Upper lobe of left lung (tissue), 6 donors: ENCODE results near the gene HNRNPC. TPM values are rescaled to one million over a fixed set of nuclear protein-coding genes. Genes with fewer than 3 reads are reported as not detected.
"Not testable (repeated sequence)": the region's sequence is repeated elsewhere in the genome, so short reads cannot be mapped to it uniquely, and the experiment has no call there.

Experiments
- ATAC-seq, 2 donors: fragments of 200-7000 bp; cut with Tn5 transposase; one replicate each; pipeline ENCODE4 v1.9.1; 2022; ENCODE audit warnings: mild to moderate bottlenecking in 2 of 2, moderate library complexity in 2 of 2; ENCODE audit not compliant: low FRiP score in 2 of 2
- DNase-seq, 2 donors: peaks; one replicate each; pipeline ENCODE4 v3.0.0-alpha.2; 2019 to 2020
- H3K27ac ChIP-seq, 4 donors: fragments of 200-600 bp; sonication (generic); one replicate each; pipeline ENCODE4 v1.5.1; 2016 to 2019
- H3K27me3 ChIP-seq, 4 donors: fragments of 200-600 bp; sonication (generic); one replicate each; pipeline ENCODE4 v1.5.1; 2017 to 2019
- H3K36me3 ChIP-seq, 4 donors: fragments of 200-600 bp; sonication (generic); one replicate each; pipeline ENCODE4 v1.5.1; 2016 to 2019
- H3K4me1 ChIP-seq, 4 donors: fragments of 200-600 bp; sonication (generic); one replicate each; pipeline ENCODE4 v1.5.1; 2018 to 2019
- H3K4me3 ChIP-seq, 4 donors: fragments of 200-600 bp; sonication (generic); one replicate each; pipeline ENCODE4 v1.5.1; 2017 to 2019; ENCODE audit warnings: mild to moderate bottlenecking in 2 of 4, moderate library complexity in 1 of 4
- H3K9me3 ChIP-seq, 4 donors: fragments of 200-600 bp; sonication (generic); one replicate each; pipeline ENCODE4 v1.5.1; 2018 to 2019
- CTCF ChIP-seq, 6 experiments: fragments of 450-650 bp in 4 of 6; fragments of 200-600 bp in 2 of 6; sonication (generic) in 2 of 6; IDR thresholded peaks; one replicate each; pipeline ENCODE4 v1.5.1; 2016 to 2019; ENCODE audit warnings: antibody characterized with exemption in 6 of 6
- EP300 ChIP-seq, 4 donors: sonication (generic); formaldehyde crosslinking; IDR thresholded peaks; one replicate each; pipeline ENCODE4 v1.5.1; 2017; ENCODE audit warnings: antibody characterized with exemption in 4 of 4, control low read depth in 2 of 4
- POLR2A ChIP-seq, 4 donors: fragments of 450-650 bp; IDR thresholded peaks; one replicate each; pipeline ENCODE4 v1.5.1; 2016 to 2017; ENCODE audit warnings: antibody characterized with exemption in 4 of 4, mild to moderate bottlenecking in 2 of 4
- POLR2AphosphoS5 ChIP-seq, 2 donors: sonication (generic); formaldehyde crosslinking; IDR thresholded peaks; one replicate each; pipeline ENCODE4 v1.5.1; 2017; ENCODE audit warnings: antibody characterized with exemption in 2 of 2
- WGBS, 2 donors: methylation state at CpG; one replicate each; pipeline ENCODE4 v1.1.5; 2017 to 2018; 5-methylcytosine and 5-hydroxymethylcytosine counted together
- total RNA-seq, 6 donors: library from RNA; depleted of rRNA in 4 of 6; stranded (reverse); fragments of >200 nt in 4 of 6; gene quantifications; one replicate each; pipeline versions ENCODE4 v1.1.0 to v1.2.1, GENCODE V29; 2016 to 2021
- donor health status: DM: no; HTN: no; CAD: no; lungs with moderate emphysema.
- donor health status: DM: no; HTN: yes; CAD: no; lungs with severe emphysema.

HNRNPC gene
- total RNA-seq, 6 donors from 2014 or later: 119 to 390 (median 293) TPM

DNA sequence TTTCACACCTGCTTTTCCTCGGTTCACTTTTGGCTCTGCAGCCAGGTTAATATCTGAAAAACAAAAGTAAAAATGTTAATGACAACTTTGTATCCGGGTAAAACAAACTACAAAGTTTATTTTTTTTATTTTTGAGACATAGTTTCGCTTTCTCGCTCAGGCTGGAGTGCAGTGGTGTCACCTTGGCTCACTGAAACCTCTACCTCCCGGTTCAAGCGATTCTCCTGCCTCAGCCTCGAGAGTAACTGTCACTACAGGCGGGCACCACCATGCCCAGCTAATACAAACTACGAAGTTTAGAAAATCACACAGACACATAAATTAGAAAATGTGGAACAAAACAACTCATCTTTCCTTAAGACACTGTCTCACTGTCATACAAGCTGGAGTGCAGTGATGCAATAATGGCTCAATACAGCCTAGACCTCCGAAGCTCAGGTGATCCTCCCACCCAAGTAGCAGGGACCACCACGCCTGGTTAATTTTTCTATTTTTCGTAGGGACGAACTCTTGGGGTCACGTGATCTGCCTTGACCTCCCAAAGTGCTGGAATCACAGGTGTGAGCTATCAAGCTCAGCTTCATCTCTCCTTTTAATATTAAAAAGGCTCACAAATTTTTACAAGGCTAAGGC, 38.1 kb downstream of the HNRNPC start:
- no peak overlapping the region for H3K4me3 ChIP-seq
- TF ChIP-seq CTCF (IDR thresholded peaks at IDR 0.05) (no peak), POLR2AphosphoS5 (IDR thresholded peaks at IDR 0.05) (no peak), POLR2A (IDR thresholded peaks at IDR 0.05) (no peak), EP300 (IDR thresholded peaks at IDR 0.05) (no peak)
- no peaks in the 10 kb centered on the region for H3K27me3 ChIP-seq
- WGBS, 2 donors: 71 to 76% methylated on average over 14 of the region's 14 CpGs
- no peak for ATAC-seq
- H3K27ac ChIP-seq: no peak overlapping the region
- H3K4me1 ChIP-seq: peaks cover 36 to 49% (median 41%) of the 10 kb centered on the region in 4 donors
- H3K9me3 ChIP-seq: no peaks in the 10 kb centered on the region
- peaks cover 30 to 83% (median 60%) of the 10 kb centered on the region in 4 donors for H3K36me3 ChIP-seq
- no peak for DNase-seq

DNA sequence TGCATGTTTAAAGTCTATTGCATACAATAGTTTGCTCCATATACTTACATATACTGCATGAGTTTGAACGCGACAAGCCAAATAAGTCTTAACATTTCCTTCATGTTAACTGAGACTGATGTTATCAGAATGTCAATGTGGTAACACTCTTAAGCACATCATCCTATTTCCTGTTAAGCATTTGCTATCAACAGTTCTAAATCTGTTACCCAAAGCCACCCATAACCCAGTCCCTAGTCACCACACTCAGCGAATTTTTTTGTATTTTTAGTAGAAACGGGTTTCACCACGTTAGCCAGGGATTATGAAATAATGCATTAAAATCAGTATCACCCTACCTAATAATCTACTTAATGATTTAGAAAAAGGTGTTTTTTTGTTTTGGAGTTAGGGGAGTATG, 39.4 kb downstream of the HNRNPC start:
- TF ChIP-seq POLR2AphosphoS5 (IDR thresholded peaks at IDR 0.05): no peak
- TF ChIP-seq EP300 (IDR thresholded peaks at IDR 0.05): no peak
- Histone ChIP-seq H3K27me3 (no peaks in the 10 kb centered on the region), H3K36me3 (peaks cover 30 to 92% (median 72%) of the 10 kb centered on the region in 4 donors), H3K9me3 (no peaks in the 10 kb centered on the region), H3K4me3 (no peak overlapping the region), H3K27ac (peak overlapping the region in 1 of 4 donors; percentile 11), H3K4me1 (peaks cover 32 to 43% (median 32%) of the 10 kb centered on the region in 4 donors)
- WGBS, 2 donors: 37 to 40% methylated on average over 5 of the region's 5 CpGs
- peak in 1 of 2 donors; percentile 37 for ATAC-seq
- DNase-seq: no peak

- no peaks in the 10 kb centered on the region for H3K9me3 ChIP-seq
- peaks cover 22 to 95% (median 71%) of the 10 kb centered on the region in 4 donors for H3K36me3 ChIP-seq
- DNase-seq (no peak), ATAC-seq (no peak)
- H3K27ac ChIP-seq: no peak overlapping the region
- H3K27me3 ChIP-seq: no peaks in the 10 kb centered on the region
- peaks cover 17 to 42% (median 20%) of the 10 kb centered on the region in 4 donors for H3K4me1 ChIP-seq
- no peak overlapping the region for H3K4me3 ChIP-seq
- 89 to 90% methylated on average over 1 of the region's 1 CpG for WGBS, 2 donors
- TF ChIP-seq CTCF (IDR thresholded peaks at IDR 0.05) (no peak), POLR2AphosphoS5 (IDR thresholded peaks at IDR 0.05) (no peak), EP300 (IDR thresholded peaks at IDR 0.05) (no peak), POLR2A (IDR thresholded peaks at IDR 0.05) (no peak)
These were observed 41.3 kb downstream of the HNRNPC start for GRCh38 chr14:21227981-21228380.

DNA sequence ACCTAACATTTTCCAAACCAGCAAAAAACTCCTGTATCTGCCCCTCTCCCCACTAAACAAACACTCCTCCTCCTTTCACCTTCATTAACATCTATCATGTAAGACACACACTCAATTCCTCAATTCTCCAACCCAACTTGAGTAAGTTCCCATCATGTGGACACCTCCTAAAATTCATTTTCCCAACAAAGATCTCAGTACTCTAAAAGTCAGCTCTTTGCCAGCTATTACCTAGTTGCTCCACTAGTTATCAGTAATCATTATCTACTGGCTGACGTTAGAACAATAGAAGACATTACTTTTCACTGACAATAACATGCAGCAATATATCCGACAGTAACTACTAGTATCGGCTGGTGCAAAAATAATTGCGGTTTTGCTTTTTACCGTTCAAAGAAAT, 42.1 kb downstream of the HNRNPC start:
- Histone ChIP-seq H3K4me3 (no peak overlapping the region), H3K36me3 (peaks cover 28 to 95% (median 71%) of the 10 kb centered on the region in 4 donors), H3K27ac (no peak overlapping the region), H3K4me1 (peaks cover 11 to 33% (median 17%) of the 10 kb centered on the region in 4 donors), H3K27me3 (no peaks in the 10 kb centered on the region), H3K9me3 (no peaks in the 10 kb centered on the region)
- TF ChIP-seq EP300 (IDR thresholded peaks at IDR 0.05): no peak
- no peak for TF ChIP-seq POLR2AphosphoS5 (IDR thresholded peaks at IDR 0.05)
- no peak for TF ChIP-seq CTCF (IDR thresholded peaks at IDR 0.05)
- DNase-seq (no peak), ATAC-seq (no peak)
- 75 to 90% methylated on average over 5 of the region's 5 CpGs for WGBS, 2 donors

DNA sequence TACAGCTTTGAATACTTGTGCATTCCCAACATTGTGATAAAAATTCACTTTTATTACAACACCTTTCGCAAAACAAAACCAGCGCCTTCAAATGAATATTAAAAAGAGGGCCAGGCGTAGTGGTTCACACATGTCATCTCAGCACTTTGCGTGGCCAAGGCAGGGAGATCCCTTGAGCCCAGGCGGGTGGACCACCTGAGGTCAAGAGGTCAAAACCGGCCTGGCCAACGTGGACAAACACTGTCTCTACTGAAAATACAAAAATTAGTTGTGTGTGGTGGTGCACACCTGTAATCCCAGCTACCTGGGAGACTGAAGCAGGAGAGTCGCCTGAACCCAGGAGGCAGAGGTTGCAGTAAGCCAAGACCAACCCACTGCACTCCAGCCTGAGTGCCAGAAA, 42.8 kb downstream of the HNRNPC start:
- Histone ChIP-seq H3K27me3 (no peaks in the 10 kb centered on the region), H3K4me3 (no peak overlapping the region), H3K9me3 (no peaks in the 10 kb centered on the region), H3K27ac (no peak overlapping the region), H3K36me3 (peaks cover 31 to 95% (median 71%) of the 10 kb centered on the region in 4 donors), H3K4me1 (peaks cover 8 to 28% (median 14%) of the 10 kb centered on the region in 4 donors)
- no peak for ATAC-seq
- no peak for DNase-seq
- 85 to 88% methylated on average over 8 of the region's 8 CpGs for WGBS, 2 donors
- TF ChIP-seq POLR2A (IDR thresholded peaks at IDR 0.05): no peak
- no peak for TF ChIP-seq EP300 (IDR thresholded peaks at IDR 0.05)
- TF ChIP-seq POLR2AphosphoS5 (IDR thresholded peaks at IDR 0.05): no peak
- TF ChIP-seq CTCF (IDR thresholded peaks at IDR 0.05): no peak

- Histone ChIP-seq H3K4me1 (peaks cover 2 to 26% (median 12%) of the 10 kb centered on the region in 4 donors), H3K36me3 (peaks cover 25 to 96% (median 64%) of the 10 kb centered on the region in 4 donors)
- H3K9me3 ChIP-seq, H3K27ac ChIP-seq, ATAC-seq, H3K4me3 ChIP-seq, DNase-seq, H3K27me3 ChIP-seq: not testable (repeated sequence)
- 95 to 96% methylated on average over 7 of the region's 7 CpGs for WGBS, 2 donors
These were observed 44.1 kb downstream of the HNRNPC start for GRCh38 chr14:21225164-21225563.
